ENCODE data around the gene TNFRSF4.
"Not testable (repeated sequence)": the region's sequence is repeated elsewhere in the genome, so short reads cannot be mapped to it uniquely, and the experiment has no call there.

TNFRSF4 gene

DNA sequence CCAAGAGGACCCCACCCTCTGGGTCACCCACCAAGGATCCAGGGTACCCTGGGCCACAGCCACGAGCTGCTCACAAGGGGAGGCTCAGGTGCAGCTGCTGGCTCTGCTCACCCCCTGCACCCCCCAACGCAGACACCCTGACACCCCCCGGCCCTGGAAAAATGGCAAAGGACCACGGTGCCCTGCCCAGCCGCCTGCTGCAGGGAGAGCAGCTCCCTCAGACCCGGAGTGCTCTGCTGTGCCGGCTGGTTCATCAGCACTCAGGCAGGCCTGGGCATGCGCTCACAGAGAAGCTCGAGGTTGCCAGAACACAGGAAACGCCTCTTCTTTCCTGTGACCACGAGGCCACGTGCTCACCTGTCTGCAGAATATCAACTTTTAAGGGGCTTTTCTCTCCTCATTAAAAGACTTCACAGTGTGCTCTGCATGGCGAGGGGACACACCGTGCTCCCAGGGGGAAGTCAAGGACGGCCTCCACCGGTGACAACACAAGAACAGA is 36.9 kb upstream of the TNFRSF4 start:
- H3K27ac ChIP-seq = 0 out of 2 replicates have a peak overlapping the region, but pooled peaks have one; percentile 2
- no peak for TF ChIP-seq ZFX (IDR thresholded peaks at IDR 0.05)
- TF ChIP-seq, protein P1, sequence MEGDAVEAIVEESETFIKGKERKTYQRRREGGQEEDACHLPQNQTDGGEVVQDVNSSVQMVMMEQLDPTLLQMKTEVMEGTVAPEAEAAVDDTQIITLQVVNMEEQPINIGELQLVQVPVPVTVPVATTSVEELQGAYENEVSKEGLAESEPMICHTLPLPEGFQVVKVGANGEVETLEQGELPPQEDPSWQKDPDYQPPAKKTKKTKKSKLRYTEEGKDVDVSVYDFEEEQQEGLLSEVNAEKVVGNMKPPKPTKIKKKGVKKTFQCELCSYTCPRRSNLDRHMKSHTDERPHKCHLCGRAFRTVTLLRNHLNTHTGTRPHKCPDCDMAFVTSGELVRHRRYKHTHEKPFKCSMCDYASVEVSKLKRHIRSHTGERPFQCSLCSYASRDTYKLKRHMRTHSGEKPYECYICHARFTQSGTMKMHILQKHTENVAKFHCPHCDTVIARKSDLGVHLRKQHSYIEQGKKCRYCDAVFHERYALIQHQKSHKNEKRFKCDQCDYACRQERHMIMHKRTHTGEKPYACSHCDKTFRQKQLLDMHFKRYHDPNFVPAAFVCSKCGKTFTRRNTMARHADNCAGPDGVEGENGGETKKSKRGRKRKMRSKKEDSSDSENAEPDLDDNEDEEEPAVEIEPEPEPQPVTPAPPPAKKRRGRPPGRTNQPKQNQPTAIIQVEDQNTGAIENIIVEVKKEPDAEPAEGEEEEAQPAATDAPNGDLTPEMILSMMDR (conservative IDR thresholded peaks at IDR 0.05) = no peak

DNA sequence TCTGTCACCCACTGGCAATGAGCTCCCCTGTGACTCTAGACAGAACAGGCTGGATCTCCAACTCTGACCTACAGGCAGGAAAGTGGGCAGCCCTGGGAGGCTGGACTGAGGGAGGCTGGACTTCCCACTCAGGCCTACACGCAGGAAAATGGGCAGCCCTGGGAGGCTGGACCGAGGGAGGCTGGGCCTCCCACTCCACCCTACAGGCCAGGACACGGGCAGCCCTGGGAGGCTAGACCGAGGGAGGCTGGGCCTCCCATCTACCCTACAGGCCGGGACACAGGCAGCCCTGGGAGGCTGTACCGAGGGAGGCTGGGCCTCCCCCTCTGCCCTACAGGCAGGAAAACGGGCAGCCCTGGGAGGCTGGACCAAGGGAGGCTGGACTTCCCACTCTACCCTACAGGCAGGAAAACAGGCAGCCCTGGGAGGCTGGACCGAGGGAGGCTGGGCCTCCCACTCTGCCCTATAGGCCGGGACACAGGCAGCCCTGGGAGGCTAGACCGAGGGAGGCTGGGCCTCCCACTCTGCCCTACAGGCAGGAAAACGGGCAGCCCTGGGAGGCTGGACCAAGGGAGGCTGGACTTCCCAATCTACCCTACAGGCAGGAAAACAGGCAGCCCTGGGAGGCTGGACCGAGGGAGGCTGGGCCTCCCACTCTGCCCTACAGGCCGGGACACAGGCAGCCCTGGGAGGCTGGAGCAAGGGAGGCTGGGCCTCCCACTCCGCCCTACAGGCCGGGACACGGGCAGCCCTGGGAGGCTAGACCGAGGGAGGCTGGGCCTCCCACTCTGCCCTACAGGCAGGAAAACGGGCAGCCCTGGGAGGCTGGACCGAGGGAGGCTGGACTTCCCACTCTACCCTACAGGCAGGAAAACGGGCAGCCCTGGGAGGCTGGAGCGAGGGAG is 34.3 kb upstream of the TNFRSF4 start:
- H3K27ac ChIP-seq = not testable (repeated sequence)

DNA sequence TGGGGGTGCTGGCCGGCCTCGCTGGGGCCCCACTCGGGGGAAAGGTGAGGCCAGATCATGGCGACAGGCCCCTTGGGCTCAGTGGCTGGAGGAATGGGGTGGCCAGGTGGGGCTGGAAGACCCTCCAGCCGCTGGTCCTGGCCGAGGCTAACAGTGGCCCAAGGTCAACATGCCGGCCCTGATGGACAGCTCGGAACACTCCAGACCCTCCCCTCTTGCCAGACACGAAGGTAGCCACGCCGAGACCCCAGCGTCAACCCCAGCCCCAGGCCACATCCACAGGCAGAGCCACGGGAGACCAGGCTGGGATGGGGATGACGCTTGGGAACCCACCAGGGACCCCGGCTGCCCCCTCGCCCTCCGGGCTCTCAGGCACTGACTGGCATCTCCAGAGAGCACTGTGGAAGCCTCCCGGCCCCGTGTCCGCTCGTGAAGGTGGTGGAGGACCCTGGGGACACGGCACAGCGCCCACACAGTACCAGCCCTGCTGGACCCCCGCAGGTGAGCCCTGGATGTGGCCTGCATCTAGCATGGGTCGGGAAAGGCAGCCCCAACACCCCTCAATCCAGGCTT is 33.5 kb upstream of the TNFRSF4 start:
- TF ChIP-seq ZFX (IDR thresholded peaks at IDR 0.05) = no peak
- TF ChIP-seq, protein P1 (conservative IDR thresholded peaks at IDR 0.05) = no peak
- no peak overlapping the region for H3K27ac ChIP-seq

DNA sequence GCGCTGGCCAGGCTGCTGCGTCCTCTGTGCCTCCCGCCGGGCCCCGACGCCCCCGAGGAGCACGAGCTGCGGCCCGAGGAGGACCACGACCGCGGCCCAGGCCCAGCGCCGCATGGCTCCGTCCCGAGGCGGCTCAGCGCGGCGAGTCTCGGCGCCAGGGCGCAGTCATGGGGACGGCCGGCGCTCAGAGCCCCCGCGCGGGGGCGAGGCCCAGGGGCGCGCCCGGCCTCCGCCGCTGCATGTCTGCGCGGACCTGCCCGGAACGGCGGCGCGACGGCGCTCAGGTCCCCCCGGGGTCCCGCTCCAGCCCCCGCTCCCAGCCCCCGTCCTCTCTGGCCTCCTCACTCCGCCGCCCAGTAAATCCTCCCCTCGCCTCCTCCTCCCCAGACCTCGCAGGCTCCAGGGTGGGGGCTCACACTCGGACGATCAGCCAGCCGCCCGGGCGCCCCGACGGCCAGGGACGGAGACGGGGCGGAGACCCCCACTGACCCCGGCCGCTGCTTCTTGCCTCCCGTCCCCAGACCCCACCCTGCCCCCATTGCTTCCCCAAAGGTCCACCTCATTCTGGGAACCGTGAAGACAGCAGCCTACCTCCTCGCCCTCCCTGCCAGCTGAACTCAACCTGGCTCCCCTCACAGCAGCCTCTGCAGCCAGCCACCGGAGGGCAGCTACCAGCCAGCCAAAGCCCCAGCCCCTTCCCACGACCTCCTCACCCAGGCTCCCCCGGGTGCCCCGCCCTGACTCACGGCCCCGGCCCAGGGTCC is 32.8 kb upstream of the TNFRSF4 start, which contains the start of gene C1QTNF12:
C1QTNF12 (minus strand) TSS at position 146 of the 764 bp plus-strand sequence; CDS start at position 114, 32 bp downstream.
- no peak for TF ChIP-seq ZFX (IDR thresholded peaks at IDR 0.05)
- TF ChIP-seq, protein P1 (conservative IDR thresholded peaks at IDR 0.05) = no peak
- H3K27ac ChIP-seq = no peak within 1 kb of the TSS

DNA sequence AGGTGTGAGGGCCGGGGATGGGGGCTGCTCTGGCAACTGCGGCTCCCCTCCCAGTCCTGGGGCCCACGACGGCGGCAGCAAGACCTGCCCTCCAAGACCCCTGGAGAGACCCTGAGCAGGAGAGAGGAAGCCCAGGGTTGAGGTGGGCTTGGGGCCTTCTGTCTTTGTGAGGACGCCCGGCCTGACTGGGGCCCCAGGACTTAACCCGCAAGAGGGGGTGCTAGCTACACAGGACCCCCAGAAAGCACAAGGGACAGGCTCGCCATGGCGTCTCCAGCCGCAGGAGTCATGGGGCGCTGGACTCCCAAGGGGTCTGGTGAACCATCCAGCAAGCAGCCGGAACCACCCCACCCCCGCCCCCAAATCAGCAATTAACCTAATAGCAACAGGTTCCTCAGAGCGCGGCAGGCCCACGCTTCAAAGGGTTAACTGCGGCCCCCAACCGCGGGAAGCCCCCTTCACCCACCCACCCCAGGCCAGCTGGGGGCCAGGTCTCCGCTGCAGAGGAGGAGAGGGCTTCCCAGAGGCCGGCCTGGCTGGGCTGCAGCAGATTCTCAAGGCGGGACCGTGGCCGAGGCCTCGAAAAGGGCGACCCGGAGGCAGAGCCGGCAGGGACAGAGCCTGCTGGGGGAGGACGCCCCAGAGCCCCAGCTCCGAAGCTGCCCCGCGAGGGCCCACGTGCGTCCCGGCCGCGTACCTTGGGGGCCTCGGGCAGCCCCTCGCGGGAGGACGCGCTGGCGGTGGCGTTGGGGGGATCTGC is 32.0 kb upstream of the TNFRSF4 start:
- H3K27ac ChIP-seq = no peak overlapping the region
- TF ChIP-seq, protein P1 (conservative IDR thresholded peaks at IDR 0.05) = no peak
- no peak for TF ChIP-seq ZFX (IDR thresholded peaks at IDR 0.05)

DNA sequence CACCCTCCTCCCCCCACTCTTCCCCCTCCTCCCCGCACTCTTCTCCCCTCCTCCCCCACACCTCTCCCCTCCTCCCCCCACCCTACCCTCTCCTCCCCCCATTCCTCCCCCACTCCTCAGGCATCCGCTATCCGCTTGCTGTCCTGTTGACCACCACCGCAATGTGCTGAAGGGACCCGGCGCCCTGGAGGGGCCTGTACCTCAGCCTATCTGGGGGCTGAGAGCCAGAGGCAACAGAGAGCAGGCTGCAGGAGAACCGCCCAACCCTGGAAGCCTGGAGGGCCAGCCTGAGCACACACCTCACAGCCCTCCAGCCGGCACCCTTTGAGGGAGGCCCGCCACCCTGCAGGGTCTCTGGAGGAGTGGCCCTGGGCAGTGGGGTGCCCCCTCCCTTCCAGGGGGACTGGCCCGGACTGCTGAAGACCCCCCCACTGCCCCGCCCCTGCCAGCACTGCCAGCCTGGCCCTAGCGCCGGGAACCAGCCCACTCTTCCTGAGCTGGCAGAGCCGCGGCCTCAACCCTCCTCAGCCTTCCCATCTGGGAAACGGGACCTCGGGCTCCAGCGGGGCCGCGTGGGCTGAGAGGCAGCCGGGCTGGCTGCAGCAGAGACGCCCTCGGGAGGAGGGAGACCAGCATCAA is 31.3 kb upstream of the TNFRSF4 start:
- no peak overlapping the region for H3K27ac ChIP-seq
- TF ChIP-seq, protein P1 (conservative IDR thresholded peaks at IDR 0.05) = no peak
- TF ChIP-seq ZFX (IDR thresholded peaks at IDR 0.05) = no peak
